Fibroblast of skin of right biceps (primary cell): ENCODE results near the gene HUS1.

Experiments
- DNase-seq: peaks from one replicate; pipeline ENCODE4 v3.0.0-alpha.2; 2013

The HUS1 gene

GRCh38 chr7:47978790-47979144 lies 648 bp downstream of the HUS1 start:
- no peak for DNase-seq

- DNase-seq, result no peak
These were observed 5.7 kb downstream of the HUS1 start for GRCh38 chr7:47973739-47974138.

GRCh38 chr7:47970761-47971160 lies 8.7 kb downstream of the HUS1 start:
- DNase-seq, result no peak

- peak; percentile 60 for DNase-seq
These were observed 10.3 kb downstream of the HUS1 start for GRCh38 chr7:47968847-47969774.

GRCh38 chr7:47967708-47968107 lies 11.7 kb downstream of the HUS1 start:
- DNase-seq, result peak; percentile 24

- no peak for DNase-seq
These were observed 12.3 kb downstream of the HUS1 start for GRCh38 chr7:47967123-47967522.

- no peak for DNase-seq
These were observed 14.0 kb downstream of the HUS1 start for GRCh38 chr7:47965456-47965855.

GRCh38 chr7:47962262-47962661 lies 17.2 kb downstream of the HUS1 start:
- DNase-seq, result no peak

GRCh38 chr7:47957156-47957555 lies 22.3 kb downstream of the HUS1 start:
- DNase-seq, result no peak

- DNase-seq, result no peak
These were observed 23.2 kb downstream of the HUS1 start for GRCh38 chr7:47956220-47956619.

- DNase-seq, result peak; percentile 71
These were observed 25.0 kb downstream of the HUS1 start for GRCh38 chr7:47954231-47954911.

- DNase-seq, result no peak
These were observed 25.6 kb downstream of the HUS1 start for GRCh38 chr7:47953822-47954221.

GRCh38 chr7:47952224-47952623 lies 27.2 kb downstream of the HUS1 start:
- no peak for DNase-seq

GRCh38 chr7:47951374-47951773 lies 28.0 kb downstream of the HUS1 start:
- DNase-seq, result no peak

- DNase-seq, result no peak
These were observed 28.7 kb downstream of the HUS1 start for GRCh38 chr7:47950714-47951113.

GRCh38 chr7:47949703-47950102 lies 29.7 kb downstream of the HUS1 start:
- DNase-seq, result no peak

GRCh38 chr7:47948141-47948790 lies 31.1 kb downstream of the HUS1 start, which contains the start of gene PKD1L1:
Gene PKD1L1, minus strand, starts transcription at chr7:47948466. Its CDS starts 26 bp downstream, at chr7:47948440.
- peak; percentile 24 for DNase-seq

- DNase-seq, result no peak
These were observed 32.1 kb downstream of the HUS1 start for GRCh38 chr7:47947355-47947749.

- no peak for DNase-seq
These were observed 32.6 kb downstream of the HUS1 start for GRCh38 chr7:47946581-47947354.

- DNase-seq, result peak; percentile 61
These were observed 34.0 kb downstream of the HUS1 start for GRCh38 chr7:47945261-47946015.

GRCh38 chr7:47944536-47945260 lies 34.7 kb downstream of the HUS1 start:
- no peak for DNase-seq
